Uterus (tissue), 4 donors: ENCODE data around the gene NASP. TPM values are rescaled to one million over a fixed set of nuclear protein-coding genes. Genes with fewer than 3 reads are reported as not detected.

Experiments
- DNase-seq, 2 donors: peaks; one replicate each; pipeline ENCODE4 v3.0.0-alpha.2; 2019 to 2020
- H3K27ac ChIP-seq, 2 donors: fragments of 200-600 bp; sonication (generic); 1 replicate in 1 of 2; 2 replicates in 1 of 2; pipeline ENCODE4 v1.5.1; 2016 to 2018
- H3K27me3 ChIP-seq, 2 donors: fragments of 200-600 bp; sonication (generic); one replicate each; pipeline ENCODE4 v1.5.1; 2018 to 2019; ENCODE audit warnings: control low read depth in 1 of 2
- H3K36me3 ChIP-seq, 2 donors: fragments of 200-600 bp; sonication (generic); one replicate each; pipeline ENCODE4 v1.5.1; 2019; ENCODE audit warnings: control low read depth in 1 of 2
- H3K4me1 ChIP-seq, 2 donors: fragments of 200-600 bp; sonication (generic); one replicate each; pipeline ENCODE4 v1.5.1; 2018 to 2019; ENCODE audit warnings: control low read depth in 1 of 2
- H3K4me3 ChIP-seq, 2 donors: fragments of 200-600 bp; sonication (generic); 1 replicate in 1 of 2; 2 replicates in 1 of 2; pipeline ENCODE4 v1.5.1; 2018 to 2019; ENCODE audit warnings: mild to moderate bottlenecking in 1 of 2
- H3K9me3 ChIP-seq, 2 donors: fragments of 200-600 bp; sonication (generic); one replicate each; pipeline ENCODE4 v1.5.1; 2019; ENCODE audit warnings: control low read depth in 1 of 2
- CTCF ChIP-seq, 4 experiments: fragments of 200-600 bp in 2 of 4; fragments of 450-650 bp in 2 of 4; sonication (generic) in 2 of 4; IDR thresholded peaks; one replicate each; pipeline ENCODE4 v1.5.1; 2016 to 2019; ENCODE audit warnings: antibody characterized with exemption in 4 of 4, mild to moderate bottlenecking in 2 of 4, moderate library complexity in 1 of 4
- POLR2A ChIP-seq, 2 donors: fragments of 450-650 bp; IDR thresholded peaks; one replicate each; pipeline ENCODE4 v1.6.1; 2016; ENCODE audit warnings: antibody characterized with exemption in 2 of 2, mild to moderate bottlenecking in 1 of 2, moderate library complexity in 1 of 2
- intact Hi-C: fragments of 100-400 bp; cut with DNase I; formaldehyde crosslinking; loops from one replicate; pipeline ENCODE4 v1.15.1; 2023; ENCODE audit warnings: low total_unique reads
- total RNA-seq, 4 donors: library from RNA; depleted of rRNA in 3 of 4; stranded (reverse); fragments of >200 nt in 3 of 4; gene quantifications; one replicate each; pipeline versions ENCODE4 v1.1.0 to v1.2.4, GENCODE V29; 2014 to 2023
- donor health status: DM: yes; HTN: yes; CAD: no.

NASP gene
- total RNA-seq, 4 donors from 2014 or later, result 40.2 to 125 (median 81.0) TPM

- no peak for DNase-seq
- Histone ChIP-seq H3K27ac (peak overlapping the region in 1 of 2 donors; percentile 64), H3K36me3 (no peaks in the 10 kb centered on the region), H3K4me1 (no peaks in the 10 kb centered on the region), H3K9me3 (no peaks in the 10 kb centered on the region), H3K4me3 (no peak overlapping the region), H3K27me3 (no peaks in the 10 kb centered on the region)
- TF ChIP-seq CTCF (IDR thresholded peaks at IDR 0.05), result no peak
- no peak for TF ChIP-seq POLR2A (IDR thresholded peaks at IDR 0.05)
- intact Hi-C loops, result no loop called here
Observed at GRCh38 chr1:45635211-45635610, 51.4 kb downstream of the NASP start.

- Histone ChIP-seq H3K4me1 (no peaks in the 10 kb centered on the region), H3K4me3 (no peak overlapping the region), H3K9me3 (no peaks in the 10 kb centered on the region), H3K27ac (no peak overlapping the region), H3K36me3 (no peaks in the 10 kb centered on the region), H3K27me3 (no peaks in the 10 kb centered on the region)
- DNase-seq, result no peak
- intact Hi-C loops, result no loop called here
- TF ChIP-seq CTCF (IDR thresholded peaks at IDR 0.05) (no peak), POLR2A (IDR thresholded peaks at IDR 0.05) (no peak)
Observed at GRCh38 chr1:45640293-45640692, 56.5 kb downstream of the NASP start.

- H3K9me3 ChIP-seq, result no peaks in the 10 kb centered on the region
- no peaks in the 10 kb centered on the region for H3K4me1 ChIP-seq
- TF ChIP-seq CTCF (IDR thresholded peaks at IDR 0.05) (no peak), POLR2A (IDR thresholded peaks at IDR 0.05) (no peak)
- no peak overlapping the region for H3K4me3 ChIP-seq
- intact Hi-C loops, result no loop called here
- H3K27ac ChIP-seq, result no peak overlapping the region
- no peak for DNase-seq
- no peaks in the 10 kb centered on the region for H3K36me3 ChIP-seq
- no peaks in the 10 kb centered on the region for H3K27me3 ChIP-seq
Observed at GRCh38 chr1:45643321-45643720, 59.5 kb downstream of the NASP start.

GRCh38 chr1:45643978-45644377, 60.1 kb downstream of the NASP start:
- Histone ChIP-seq H3K4me3 (no peak overlapping the region), H3K27me3 (no peaks in the 10 kb centered on the region), H3K36me3 (no peaks in the 10 kb centered on the region), H3K4me1 (no peaks in the 10 kb centered on the region), H3K9me3 (no peaks in the 10 kb centered on the region), H3K27ac (no peak overlapping the region)
- TF ChIP-seq CTCF (IDR thresholded peaks at IDR 0.05), result no peak
- TF ChIP-seq POLR2A (IDR thresholded peaks at IDR 0.05), result no peak
- intact Hi-C loops, result no loop called here
- DNase-seq, result no peak

- DNase-seq, result no peak
- Histone ChIP-seq H3K36me3 (no peaks in the 10 kb centered on the region), H3K27me3 (no peaks in the 10 kb centered on the region), H3K27ac (no peak overlapping the region), H3K4me1 (no peaks in the 10 kb centered on the region), H3K9me3 (no peaks in the 10 kb centered on the region), H3K4me3 (no peak overlapping the region)
- intact Hi-C loops, result no loop called here
- TF ChIP-seq CTCF (IDR thresholded peaks at IDR 0.05), result no peak
- no peak for TF ChIP-seq POLR2A (IDR thresholded peaks at IDR 0.05)
Observed at GRCh38 chr1:45644661-45645060, 60.8 kb downstream of the NASP start.
